GM18505 (cell line): ENCODE measurements around the gene SUPT6H.

Experiments used
- ATAC-seq: cut with Tn5 transposase; IDR thresholded peaks from one replicate; pipeline ENCODE4 v1.9.1; 2021; ENCODE audit not compliant: unreplicated experiment
- POLR2A ChIP-seq: IDR thresholded peaks from 4 replicates; pipeline ENCODE4 v1.6.1; 2011; ENCODE audit warnings: borderline replicate concordance; ENCODE audit not compliant: insufficient read depth, insufficient read length; ENCODE audit errors: extremely low read depth

Gene SUPT6H

DNA sequence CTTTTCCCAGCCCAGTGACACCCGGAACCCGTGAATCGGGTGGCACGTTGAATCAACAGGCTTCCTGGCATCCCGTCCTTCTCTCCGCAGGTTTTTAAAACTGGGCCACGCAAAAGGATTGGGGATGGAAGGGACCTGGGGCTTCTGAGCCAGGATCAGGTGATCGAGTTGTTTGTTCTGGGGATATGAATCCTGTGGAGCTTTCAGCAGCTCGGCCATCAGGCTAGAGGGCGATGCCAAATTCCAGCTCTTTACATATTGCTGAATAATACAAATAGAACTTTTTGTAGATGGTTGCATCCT is 473 bp downstream of the SUPT6H start:
- no peak for TF ChIP-seq POLR2A
- ATAC-seq, result no peak

GRCh38 chr17:28663723-28664122 is 1.7 kb downstream of the SUPT6H start:
- no peak for ATAC-seq
- TF ChIP-seq POLR2A, result no peak

- no peak for ATAC-seq
- no peak for TF ChIP-seq POLR2A
Observed at GRCh38 chr17:28665994-28666393, 4.0 kb downstream of the SUPT6H start.

DNA sequence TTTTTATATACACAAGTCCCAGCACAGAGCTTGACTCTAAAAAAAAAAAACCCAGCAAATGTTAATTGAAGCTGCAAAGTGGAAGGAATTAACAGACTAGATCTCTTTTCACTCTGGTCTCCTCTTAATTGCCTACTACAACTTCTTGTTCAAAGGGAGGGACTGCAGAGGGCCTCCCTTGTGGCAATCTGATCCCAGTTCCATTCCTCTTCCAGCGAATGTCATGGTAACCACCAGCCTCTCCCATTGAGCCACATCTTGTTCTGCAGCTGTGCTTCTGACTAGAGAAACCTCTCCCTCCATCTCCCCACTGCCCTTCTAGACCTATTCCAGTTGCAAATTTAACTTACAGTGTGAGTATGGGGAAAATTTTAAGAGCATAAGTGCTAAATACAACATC is 5.9 kb downstream of the SUPT6H start:
- no peak for TF ChIP-seq POLR2A
- no peak for ATAC-seq

- no peak for TF ChIP-seq POLR2A
- no peak for ATAC-seq
Observed at GRCh38 chr17:28669918-28670317, 7.9 kb downstream of the SUPT6H start.

GRCh38 chr17:28675490-28675889 is 13.5 kb downstream of the SUPT6H start:
- no peak for ATAC-seq
- TF ChIP-seq POLR2A, result no peak

- ATAC-seq, result no peak
Observed at GRCh38 chr17:28675980-28676379, 14.0 kb downstream of the SUPT6H start.

DNA sequence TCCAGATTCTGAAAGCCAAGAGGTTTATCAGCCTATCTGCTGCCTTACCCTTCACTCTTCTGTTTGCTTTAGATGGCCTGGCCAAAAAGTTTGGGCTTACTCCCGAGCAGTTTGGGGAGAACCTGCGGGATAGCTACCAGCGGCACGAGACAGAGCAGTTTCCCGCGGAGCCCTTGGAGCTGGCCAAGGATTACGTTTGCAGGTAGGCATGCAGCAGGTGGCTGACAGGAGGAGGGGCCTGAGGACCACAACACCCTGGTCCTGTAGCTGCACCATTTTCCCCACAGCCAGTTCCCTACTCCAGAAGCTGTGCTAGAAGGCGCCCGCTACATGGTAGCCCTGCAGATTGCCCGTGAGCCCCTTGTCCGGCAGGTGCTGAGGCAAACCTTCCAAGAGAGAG is 20.6 kb downstream of the SUPT6H start:
- no peak for ATAC-seq
- TF ChIP-seq POLR2A, result no peak

More at GRCh38 chr17:28675980-28676379, 14.0 kb downstream of the SUPT6H start:
- no peak for TF ChIP-seq POLR2A

GRCh38 chr17:28684963-28685362 is 23.0 kb downstream of the SUPT6H start:
- TF ChIP-seq POLR2A, result no peak
- no peak for ATAC-seq

- no peak for TF ChIP-seq POLR2A
- no peak for ATAC-seq
Observed at GRCh38 chr17:28685366-28685765, 23.4 kb downstream of the SUPT6H start.

- no peak for TF ChIP-seq POLR2A
- ATAC-seq, result no peak
Observed at GRCh38 chr17:28686296-28686695, 24.3 kb downstream of the SUPT6H start.

DNA sequence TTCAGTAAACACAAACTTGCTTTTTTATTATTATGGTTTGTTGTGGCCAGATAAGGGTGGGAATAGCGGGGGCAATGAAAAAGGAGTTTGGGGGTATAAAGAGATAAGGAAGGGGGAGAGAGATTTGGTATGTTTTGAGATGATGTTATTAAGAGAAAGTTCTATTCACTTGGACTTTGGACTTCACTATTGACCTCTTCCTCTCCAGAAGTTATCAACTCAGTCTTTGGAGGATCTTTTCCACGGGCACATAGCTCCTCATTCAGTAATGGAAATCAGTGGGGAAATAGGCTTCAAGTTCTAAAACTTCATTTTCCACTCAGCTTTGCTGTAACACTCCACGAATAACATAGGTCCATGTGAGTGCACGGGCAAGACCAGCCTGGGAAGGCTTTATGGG is 26.5 kb downstream of the SUPT6H start:
- TF ChIP-seq POLR2A, result no peak
- ATAC-seq, result no peak

GRCh38 chr17:28689011-28689410 is 27.0 kb downstream of the SUPT6H start:
- no peak for TF ChIP-seq POLR2A
- ATAC-seq, result no peak

DNA sequence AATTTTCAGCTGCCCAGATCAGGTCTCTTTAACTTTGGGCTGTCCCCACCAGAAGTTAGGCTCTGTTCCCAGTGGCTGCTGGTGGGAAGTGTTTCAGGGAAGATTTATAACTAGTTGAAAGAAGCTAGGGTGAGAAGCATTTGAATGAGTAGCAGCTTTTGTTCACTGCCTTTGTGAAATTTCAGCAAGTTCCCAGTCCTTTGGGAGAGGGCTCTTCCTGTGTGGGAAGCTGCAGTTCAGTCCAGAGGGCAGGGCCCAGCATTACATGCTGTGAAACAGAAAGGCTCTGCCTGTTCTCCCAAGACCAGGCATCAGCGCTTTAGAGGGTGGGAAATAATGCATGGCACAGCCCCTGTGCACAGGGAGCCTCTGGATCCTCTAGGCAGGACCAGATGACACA is 31.9 kb downstream of the SUPT6H start:
- no peak for TF ChIP-seq POLR2A
- ATAC-seq, result no peak

DNA sequence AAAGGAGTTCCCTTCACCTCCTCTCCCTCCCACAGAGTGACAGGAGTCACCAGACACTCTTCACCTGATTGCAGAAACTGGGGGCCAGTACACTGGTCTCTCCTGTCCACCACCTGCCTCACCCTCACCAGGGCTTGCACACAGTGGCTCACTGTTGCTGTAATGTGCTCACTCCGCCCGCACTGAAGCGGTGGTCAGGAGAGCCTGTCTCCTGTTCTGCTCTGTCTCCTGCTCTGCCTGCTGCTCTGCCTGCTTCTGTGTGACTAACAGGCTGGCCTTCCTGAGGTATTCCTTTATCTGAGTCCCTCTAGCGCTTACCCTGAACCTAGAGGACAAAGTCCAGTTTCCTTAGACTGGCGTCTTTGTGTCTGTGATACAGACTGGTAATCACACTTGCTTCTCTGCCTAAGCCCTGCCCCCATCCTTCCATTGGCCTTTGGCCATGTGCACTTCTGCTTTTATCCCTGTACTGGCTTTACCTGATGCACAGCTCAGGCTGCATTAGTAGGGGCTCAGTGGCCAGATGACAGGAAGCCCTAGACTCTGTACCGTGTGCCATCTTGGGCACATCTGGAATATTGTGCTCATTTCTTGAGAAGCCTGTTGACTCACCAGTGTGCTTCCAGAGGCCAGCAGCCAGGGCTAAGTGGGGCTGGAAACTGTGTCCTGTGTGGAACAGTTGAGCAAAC is 36.4 kb downstream of the SUPT6H start:
- ATAC-seq, result no peak
- no peak for TF ChIP-seq POLR2A
